Measurements from ENCODE around the gene MALAT1. TPM values are rescaled to one million over a fixed set of nuclear protein-coding genes. Genes with fewer than 3 reads are reported as not detected.

Gene MALAT1
- total and polyA plus RNA-seq, 7 donors: 102 to 11,376 (median 3,071) TPM

GRCh38 chr11:65532388-65533064, 33.7 kb downstream of the MALAT1 start:
- Histone ChIP-seq H3K27me3 (ENCODE audit: insufficient read depth in 3 of 3, low read length in 2 of 3) (no peaks in the 10 kb centered on the region), H3K9me3 (no peaks in the 10 kb centered on the region), H3K4me3 (no peak overlapping the region), H3K4me1 (no peaks in the 10 kb centered on the region), H3K36me3 (ENCODE audit: insufficient read depth in 1 of 2, low read depth in 1 of 2) (peaks cover 6 to 95% of the 10 kb centered on the region in 2 donors), H3K27ac (no peak overlapping the region)
- DNase-seq (no peak), ATAC-seq (no peak)
- intact Hi-C loops (cut with DNase I): no loop called here
- WGBS, 3 donors: 71 to 83% (median 81%) methylated on average over 13 to 15 of the region's 15 CpGs
- no peak for TF ChIP-seq CTCF (IDR thresholded peaks at IDR 0.05)

- ATAC-seq: no peak
- no peak for TF ChIP-seq CTCF (IDR thresholded peaks at IDR 0.05)
- WGBS, 3 donors: 80 to 90% (median 82%) methylated on average over 8 to 9 of the region's 9 CpGs
- no peak overlapping the region for H3K27ac ChIP-seq
- DNase-seq: no peak
- no peaks in the 10 kb centered on the region for H3K27me3 ChIP-seq (ENCODE audit: insufficient read depth in 3 of 3, low read length in 2 of 3)
- H3K9me3 ChIP-seq: no peaks in the 10 kb centered on the region
- H3K36me3 ChIP-seq (ENCODE audit: insufficient read depth in 1 of 2, low read depth in 1 of 2): peaks cover 6 to 93% of the 10 kb centered on the region in 2 donors
- peaks cover 2% of the 10 kb centered on the region for H3K4me1 ChIP-seq
- no peak overlapping the region for H3K4me3 ChIP-seq
- intact Hi-C loops (cut with DNase I): no loop called here
These were observed 36.3 kb downstream of the MALAT1 start for GRCh38 chr11:65535102-65535501.

- Histone ChIP-seq H3K4me1 (peaks cover 13% of the 10 kb centered on the region), H3K27me3 (ENCODE audit: insufficient read depth in 3 of 3, low read length in 2 of 3) (no peaks in the 10 kb centered on the region), H3K4me3 (no peak overlapping the region), H3K36me3 (ENCODE audit: insufficient read depth in 1 of 2, low read depth in 1 of 2) (peaks cover 3 to 78% of the 10 kb centered on the region in 2 donors), H3K9me3 (no peaks in the 10 kb centered on the region), H3K27ac (no peak overlapping the region)
- TF ChIP-seq CTCF (IDR thresholded peaks at IDR 0.05): no peak
- DNase-seq: no peak
- WGBS, 3 donors: 73 to 89% (median 79%) methylated on average over 12 of the region's 12 CpGs
- ATAC-seq: no peak
- intact Hi-C loops (cut with DNase I): no loop called here
These were observed 37.8 kb downstream of the MALAT1 start for GRCh38 chr11:65536412-65537295.

GRCh38 chr11:65537296-65537597, 38.4 kb downstream of the MALAT1 start:
- no peak overlapping the region for H3K4me3 ChIP-seq
- peaks cover 0 to 72% of the 10 kb centered on the region in 2 donors for H3K36me3 ChIP-seq (ENCODE audit: insufficient read depth in 1 of 2, low read depth in 1 of 2)
- peaks cover 16% of the 10 kb centered on the region for H3K4me1 ChIP-seq
- TF ChIP-seq CTCF (IDR thresholded peaks at IDR 0.05): no peak
- 64 to 83% (median 81%) methylated on average over 2 of the region's 2 CpGs for WGBS, 3 donors
- no peak for DNase-seq
- H3K9me3 ChIP-seq: no peaks in the 10 kb centered on the region
- intact Hi-C loops (cut with DNase I): no loop called here
- H3K27ac ChIP-seq: no peak overlapping the region
- no peaks in the 10 kb centered on the region for H3K27me3 ChIP-seq (ENCODE audit: insufficient read depth in 3 of 3, low read length in 2 of 3)
- ATAC-seq: no peak
